Measurements from ENCODE around the gene DDX4.

- TF ChIP-seq, protein P1, sequence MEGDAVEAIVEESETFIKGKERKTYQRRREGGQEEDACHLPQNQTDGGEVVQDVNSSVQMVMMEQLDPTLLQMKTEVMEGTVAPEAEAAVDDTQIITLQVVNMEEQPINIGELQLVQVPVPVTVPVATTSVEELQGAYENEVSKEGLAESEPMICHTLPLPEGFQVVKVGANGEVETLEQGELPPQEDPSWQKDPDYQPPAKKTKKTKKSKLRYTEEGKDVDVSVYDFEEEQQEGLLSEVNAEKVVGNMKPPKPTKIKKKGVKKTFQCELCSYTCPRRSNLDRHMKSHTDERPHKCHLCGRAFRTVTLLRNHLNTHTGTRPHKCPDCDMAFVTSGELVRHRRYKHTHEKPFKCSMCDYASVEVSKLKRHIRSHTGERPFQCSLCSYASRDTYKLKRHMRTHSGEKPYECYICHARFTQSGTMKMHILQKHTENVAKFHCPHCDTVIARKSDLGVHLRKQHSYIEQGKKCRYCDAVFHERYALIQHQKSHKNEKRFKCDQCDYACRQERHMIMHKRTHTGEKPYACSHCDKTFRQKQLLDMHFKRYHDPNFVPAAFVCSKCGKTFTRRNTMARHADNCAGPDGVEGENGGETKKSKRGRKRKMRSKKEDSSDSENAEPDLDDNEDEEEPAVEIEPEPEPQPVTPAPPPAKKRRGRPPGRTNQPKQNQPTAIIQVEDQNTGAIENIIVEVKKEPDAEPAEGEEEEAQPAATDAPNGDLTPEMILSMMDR (IDR thresholded peaks at IDR 0.05; ENCODE audit: insufficient read depth, low read length): no peak
- no peak for TF ChIP-seq POLR2AphosphoS5 (IDR thresholded peaks at IDR 0.05; ENCODE audit: low read depth)
- no peak for TF ChIP-seq GABPA (IDR thresholded peaks at IDR 0.05; ENCODE audit: low read depth)
These were observed 98.3 kb downstream of the DDX4 start for GRCh38 chr5:55836191-55836590.
